ENCODE data around the gene CAMTA1.
A peak's percentile ranks its signal among the peaks of the same experiment; 100 is the strongest.
"Not testable (repeated sequence)": the region's sequence is repeated elsewhere in the genome, so short reads cannot be mapped to it uniquely, and the experiment has no call there.

CAMTA1 gene

DNA sequence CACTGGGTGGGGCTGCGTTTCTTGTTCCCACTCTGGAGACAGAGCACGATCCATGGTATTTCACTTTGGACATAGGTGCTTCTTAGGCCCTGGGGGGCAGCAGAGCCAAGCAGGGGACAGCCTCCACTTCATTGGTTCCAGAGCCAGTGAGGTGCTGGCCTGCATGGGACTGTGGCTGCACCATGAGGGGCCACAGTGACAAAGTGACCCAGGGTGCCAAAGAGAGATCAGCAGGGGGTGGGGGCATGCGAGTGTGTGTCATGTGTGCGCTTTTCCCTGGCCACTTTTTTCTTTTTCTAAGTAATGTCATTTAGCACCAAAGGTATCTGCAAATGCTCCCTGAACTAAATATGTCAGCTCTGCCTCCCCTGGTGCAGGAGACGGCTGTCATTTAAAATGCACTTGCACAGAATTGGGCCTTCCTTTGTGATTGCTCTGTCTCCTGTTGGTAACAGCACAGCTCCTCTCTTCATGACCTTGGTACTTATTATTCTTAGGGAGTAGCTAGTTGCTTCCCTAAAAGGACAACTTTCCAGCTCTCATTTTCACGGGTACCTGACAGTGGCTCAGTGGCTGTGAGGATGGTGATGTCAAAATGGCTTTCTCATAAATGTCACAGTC lies 910.4 kb downstream of the CAMTA1 start:
- no peak for DNase-seq

DNA sequence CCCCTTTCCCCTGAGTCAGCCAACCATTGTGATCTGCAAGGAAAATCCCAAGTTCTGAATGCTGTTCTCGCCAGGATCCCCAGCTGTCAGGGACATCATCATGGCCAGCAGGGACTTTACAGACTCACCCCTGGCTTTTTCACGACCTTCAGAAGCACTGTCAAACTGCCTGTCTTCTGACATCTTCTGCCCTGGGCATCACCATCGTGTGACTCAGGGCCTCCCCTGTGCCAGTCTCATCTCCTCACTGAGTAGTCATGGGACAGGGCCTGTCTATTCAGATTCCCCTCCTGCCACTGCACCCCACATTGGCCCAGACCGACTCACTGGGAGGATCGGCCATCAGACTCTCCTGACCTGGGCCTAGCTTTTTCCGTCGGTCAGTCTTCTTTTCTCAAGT lies 913.4 kb downstream of the CAMTA1 start:
- no peak for DNase-seq

DNA sequence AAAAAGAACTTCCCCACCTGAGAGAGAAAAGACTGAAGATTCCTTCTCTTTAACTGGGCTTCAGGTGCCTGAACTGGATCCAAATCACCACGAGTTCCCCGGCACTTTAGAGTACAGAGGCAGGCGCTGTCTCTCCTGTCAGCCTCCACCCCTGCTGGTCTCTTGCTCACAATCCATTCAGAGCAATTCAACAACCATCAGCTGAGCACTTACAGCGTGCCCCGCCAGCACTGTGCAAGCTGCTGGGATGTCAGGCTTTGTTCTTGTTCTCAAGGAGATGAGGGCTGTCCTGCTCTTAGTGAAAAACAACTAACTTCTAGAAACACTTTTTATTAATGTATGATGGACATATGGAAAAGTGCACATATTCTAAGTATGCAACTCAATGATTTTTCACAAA lies 917.1 kb downstream of the CAMTA1 start:
- DNase-seq: peak; percentile 23

DNA sequence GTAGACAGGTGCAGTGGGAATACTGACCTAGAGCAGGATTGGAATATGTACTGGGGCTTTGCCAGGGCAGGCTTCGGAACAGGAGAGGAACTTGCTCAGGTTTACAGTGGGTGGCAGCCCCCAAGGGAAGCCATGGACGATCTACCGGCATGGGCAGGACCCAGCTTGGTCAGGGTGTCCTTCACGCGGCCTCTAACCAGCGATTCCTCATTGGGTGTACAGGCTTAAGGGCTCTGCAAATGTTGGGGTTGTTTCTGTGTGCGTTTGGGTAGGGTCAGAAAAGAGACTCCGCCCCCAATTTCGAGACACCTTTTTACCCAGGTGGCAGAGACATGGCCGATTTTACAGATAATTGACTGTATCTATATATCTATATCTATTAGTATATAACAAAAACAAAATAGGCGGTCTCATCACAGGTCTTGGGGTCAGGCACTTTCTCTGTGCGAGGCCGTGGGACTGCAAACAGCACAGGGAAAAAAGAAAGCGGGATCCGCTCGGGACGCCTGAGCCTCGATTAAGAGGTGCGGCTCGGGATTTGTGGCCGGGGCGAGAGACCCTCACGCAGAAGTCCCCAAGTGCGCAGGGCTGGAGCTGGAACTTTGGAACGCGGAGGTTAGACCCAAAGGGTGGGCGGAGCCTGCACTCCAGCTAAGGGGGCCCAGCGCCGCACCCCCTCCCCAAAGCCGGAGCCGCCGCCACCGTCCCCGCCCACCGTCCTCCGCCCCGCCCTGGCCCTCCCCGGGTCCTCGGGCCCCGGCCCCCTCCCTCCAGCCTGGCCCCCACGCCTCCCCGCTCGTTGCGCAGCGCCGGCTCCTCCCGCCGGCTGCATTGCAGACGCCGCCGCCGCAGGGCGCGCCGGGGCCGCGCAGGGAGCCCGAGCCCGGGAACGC lies 918.3 kb downstream of the CAMTA1 start:
- DNase-seq: peak; percentile 4

DNA sequence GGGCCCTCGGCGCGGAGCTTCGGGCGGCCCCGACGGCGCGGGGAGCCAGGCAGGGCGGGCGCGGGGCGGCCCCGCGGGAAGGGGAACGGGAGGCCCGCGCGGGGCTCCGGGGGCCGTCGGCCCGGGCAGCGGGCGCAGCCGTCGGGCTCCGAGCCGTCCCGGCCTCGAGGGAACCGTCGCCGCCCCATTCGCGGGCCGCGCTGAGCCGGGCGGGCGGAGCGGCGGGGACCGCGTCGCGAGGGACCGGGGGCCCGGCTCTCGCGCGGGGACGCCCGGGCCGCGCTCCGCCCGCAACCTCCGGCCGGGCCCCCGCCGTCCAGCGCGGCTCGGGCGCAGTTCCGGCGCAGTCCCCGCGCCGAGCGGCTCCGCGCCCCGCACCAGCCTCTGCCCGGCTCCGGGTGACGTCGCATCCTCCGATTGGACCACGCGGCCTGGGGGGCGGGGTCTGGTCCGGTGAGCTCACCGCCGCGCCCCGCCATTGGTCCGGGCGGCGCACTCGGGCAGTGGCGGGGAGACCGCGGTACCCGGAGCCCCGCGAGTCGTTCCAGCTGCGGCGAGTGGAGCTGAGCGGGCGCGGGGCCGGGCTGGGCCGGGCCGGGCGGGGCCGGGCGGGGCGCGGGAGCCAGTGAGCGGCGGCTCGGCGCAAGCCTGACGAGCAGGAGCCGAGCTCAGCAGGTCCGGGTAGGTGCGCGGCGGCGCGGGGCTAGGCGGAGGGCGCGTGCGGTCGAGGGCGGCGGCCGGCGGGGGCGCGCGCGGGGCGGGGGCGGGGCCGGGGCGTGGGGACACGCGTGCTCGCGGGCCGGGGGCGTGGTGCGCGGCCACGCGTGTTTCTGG lies 919.2 kb downstream of the CAMTA1 start:
- DNase-seq: peak; percentile 28

DNA sequence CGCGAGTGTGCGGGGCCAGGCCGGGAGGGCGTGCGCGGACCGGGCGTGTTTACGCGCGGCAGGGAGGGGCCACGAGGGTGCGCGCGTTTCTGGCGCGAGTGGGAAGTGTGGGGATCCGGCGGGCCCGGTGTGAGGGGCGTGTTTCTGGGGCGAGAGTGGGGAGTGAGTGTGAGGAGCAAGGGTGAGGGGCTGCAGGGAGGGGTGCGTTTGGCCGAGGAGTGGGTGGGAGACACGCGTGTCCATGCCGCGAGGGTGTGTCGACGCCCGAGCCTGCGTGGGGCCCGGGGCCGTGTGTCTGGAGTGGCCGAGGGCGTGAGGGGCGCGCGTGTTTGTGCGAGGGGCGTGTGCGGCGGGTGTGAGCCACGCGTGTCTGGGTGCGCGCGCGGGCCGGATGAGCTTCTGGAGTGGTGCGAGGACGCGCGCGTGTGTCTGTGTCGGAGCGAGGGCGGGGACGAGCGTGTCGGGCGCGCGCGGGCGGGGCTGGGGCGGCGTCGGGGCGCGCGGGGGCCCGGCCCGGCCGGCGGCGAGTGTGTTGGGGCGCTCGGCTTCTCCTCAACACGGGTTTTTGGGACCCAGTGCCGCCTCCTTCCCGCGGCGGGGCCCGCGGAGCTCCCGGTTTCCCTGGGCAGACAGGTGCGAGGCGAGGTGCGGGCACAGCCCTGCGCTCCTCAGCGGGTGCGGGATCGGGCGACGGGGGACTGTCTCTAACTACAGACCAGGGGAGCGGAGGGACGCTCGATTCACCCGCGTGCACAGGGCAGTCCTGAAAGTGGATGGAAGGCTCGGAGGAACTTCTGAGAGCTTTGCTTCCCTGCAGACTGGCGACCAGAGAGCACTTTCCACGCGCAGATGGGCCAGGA lies 920.0 kb downstream of the CAMTA1 start:
- no peak for DNase-seq

DNA sequence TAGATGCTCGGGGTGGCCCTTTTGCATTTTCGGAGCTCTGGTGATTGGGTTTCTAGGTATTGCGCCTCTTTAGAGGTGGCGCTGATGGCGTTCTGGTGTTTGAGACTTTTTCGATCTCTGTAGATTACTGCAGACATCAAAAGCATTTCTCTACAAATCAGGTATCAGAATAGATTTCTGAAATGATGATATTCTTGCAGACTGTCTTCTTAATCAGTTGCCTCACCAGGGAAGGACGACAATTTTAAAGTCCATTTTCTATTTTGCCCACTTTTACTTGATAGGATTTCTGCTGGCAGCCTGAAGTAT lies 920.6 kb downstream of the CAMTA1 start:
- DNase-seq: no peak

DNA sequence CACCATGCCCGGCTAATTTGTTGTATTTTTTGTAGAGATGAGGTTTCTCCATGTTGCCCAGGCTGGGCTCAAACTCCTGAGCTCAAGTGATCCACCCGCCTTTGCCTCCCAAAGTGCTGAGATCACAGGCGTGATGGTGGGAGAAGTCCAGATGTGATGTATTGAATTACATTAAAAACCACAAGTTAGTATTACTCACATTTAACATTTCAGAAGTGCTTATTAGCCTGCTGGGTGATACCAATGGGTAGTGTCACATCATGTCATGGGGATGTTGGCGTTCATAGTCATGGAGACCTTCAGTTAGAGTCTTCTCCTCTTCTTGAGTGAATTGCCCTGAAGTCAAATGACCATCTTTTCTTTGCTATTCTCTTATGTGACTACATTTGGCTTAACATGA lies 922.3 kb downstream of the CAMTA1 start:
- no peak for DNase-seq

DNA sequence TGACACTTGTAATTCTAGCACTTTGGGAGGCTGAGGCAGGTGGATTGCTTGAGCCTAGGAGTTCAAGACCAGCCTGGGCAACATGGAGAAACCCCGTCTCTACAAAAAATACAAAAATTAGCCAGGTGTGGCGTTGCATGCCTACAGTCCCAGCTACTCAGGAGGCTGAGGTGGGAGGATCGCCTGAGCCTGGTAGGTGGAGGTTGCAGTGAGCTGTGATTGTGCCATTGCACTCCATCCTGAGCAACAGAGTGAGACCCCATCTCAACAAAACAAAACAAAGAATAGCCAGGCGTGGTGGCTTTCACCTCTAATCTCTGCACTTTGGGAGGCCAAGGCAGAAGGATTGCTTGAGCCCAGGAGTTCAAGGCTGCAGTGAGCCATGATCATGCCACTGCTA lies 922.8 kb downstream of the CAMTA1 start:
- not testable (repeated sequence) for DNase-seq

DNA sequence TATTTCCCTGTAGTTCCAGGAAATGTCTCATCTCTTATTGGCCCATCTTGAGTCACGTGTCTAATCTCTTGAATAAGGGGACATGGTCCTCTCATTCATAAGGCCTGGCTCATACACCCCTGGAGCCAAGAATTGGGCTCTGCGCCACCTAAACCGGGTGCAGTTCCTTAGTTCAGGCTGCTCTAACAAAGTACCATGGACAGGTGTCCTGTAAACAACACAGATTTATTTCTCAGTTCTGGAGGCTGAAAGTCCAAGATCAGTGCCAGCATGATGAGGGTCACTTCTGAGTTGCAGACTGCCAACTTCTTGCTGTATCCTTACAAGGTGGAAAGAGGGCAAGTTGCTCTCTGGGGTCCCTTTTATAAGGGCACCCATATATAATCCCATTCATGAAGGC lies 925.6 kb downstream of the CAMTA1 start:
- DNase-seq: no peak

DNA sequence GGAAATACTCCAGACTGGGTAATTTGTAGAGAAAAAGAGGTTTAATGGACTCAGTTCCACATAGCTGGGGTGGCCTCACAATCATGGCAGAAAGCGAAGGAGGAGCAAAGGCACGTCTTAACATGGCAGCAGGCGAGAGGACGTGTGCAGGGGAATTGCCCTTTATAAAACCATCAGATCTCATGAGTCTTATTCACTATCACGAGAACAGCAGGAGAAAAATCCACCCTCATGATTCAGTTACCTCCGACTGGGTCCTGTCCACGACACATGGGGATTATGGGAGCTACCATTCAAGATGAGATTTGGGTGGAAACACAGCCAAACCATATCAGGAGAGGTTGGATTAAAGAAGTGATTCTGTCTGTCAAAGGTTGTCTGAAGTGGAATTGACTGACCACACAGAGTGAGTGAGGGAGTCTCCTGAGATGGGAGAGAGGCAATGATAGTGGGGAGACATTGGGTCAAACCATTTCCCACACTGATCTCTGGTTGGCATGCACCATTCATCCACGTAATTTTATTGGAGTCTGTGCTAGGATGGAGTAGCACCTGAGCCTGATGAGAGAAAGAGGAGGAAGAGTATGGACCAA lies 927.6 kb downstream of the CAMTA1 start:
- no peak for DNase-seq

DNA sequence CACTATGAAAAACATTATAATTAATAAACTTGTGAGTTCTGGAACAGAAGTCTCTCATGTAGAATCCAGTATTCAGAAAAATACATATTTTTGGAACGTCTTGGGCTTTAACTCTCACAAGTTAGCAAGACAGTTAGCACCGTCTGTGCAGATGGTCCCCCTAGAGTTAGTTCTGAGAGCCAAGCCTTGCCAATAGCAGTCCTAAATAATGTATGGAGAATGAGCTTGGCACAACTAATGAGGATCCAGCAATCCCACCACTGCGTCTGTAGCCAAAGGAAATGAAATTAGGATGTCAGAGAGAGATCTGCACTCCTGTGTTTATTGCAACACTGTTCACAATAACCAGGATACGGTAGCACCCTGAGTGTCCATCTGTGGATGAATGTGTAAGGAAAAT lies 931.3 kb downstream of the CAMTA1 start:
- DNase-seq: no peak

DNA sequence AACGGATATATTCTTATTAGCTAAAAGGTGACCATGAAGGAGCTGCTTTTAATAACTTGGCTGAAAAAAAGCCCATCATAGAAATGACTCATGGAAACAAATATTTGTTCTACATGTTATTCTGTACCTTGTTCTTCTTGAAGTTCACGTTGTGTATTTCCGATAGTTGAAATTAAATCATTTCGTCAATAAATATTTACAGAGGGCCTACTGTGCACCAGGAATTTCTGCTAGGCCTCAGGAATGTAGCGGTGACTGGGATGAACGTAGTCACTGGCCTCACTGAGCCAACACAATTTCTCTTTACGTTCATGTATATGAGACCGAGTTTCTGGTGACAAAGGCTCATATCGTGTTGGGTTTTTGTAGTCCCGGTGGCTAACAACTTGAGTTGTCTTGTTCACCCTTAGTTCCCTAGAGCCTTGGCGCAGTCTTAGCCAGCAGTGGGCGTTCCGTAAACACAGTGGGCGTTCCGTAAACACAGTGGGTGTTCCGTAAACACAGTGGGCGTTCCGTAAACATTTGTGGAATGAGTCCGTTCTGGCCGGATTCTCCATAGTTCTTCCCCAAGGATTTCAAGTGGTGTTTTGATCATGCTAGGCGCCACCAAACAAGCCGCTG lies 932.6 kb downstream of the CAMTA1 start:
- no peak for DNase-seq

DNA sequence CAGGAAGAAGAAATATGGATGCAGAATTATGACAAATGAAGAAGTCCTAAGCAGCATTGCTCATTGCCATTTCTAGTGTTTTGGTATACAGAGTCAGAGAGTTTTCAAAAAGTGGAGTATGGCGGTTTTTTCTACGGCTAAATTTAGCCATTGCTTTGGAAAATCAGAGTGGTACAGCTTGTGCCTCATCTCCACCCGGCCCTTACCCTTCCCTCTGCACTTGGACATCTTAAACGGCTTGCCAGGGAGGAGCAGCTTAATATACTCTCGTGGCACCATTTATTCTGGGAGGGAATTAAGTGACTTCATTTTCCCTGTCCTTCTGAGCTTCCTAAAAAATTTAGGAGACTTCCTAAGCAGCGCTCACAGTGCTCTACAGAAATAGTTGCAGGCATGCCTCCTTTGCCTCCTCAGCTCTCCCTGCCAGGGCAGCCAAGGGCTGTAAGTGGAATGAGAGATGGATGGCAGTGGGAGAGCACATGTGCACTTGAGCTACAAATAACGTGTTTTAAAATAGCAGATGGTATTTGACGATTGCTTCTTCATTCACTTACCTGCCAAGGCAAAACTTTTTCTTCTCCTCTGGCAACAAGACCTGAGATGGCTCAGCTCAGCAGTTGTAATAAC lies 934.3 kb downstream of the CAMTA1 start:
- no peak for DNase-seq

DNA sequence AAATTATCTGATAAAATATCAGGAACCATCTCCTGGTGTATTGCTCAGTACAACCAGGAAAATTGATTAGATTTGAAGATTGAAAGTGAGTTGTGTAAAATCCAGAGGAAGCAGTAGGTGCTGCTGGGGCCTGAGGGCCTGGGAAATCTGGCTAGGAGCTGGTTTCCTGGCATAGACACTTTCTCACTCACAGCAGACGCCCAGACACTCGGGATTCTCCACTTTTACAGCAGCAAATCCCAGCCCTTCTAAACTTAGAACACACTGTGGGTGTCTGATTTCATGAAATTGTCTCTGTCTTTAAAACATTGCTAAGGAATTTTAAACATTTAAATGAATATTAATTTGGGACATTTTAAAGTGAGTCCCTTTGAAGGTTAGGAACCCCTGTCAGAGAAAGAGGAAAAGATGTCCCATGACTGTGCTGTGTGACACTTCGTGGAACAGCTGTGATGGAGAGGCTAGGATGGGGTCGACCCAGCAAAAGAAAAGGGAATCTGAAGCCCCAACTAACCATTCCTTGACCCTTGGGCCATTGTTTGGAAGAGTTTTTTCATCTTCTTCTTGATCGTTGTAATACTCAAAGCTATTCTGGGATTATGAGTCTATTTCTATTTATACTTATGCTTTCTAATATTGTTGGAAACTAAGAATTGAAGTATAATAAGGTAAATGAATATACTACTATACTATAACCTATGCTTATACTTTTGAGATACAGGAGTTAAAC lies 936.9 kb downstream of the CAMTA1 start:
- DNase-seq: no peak

DNA sequence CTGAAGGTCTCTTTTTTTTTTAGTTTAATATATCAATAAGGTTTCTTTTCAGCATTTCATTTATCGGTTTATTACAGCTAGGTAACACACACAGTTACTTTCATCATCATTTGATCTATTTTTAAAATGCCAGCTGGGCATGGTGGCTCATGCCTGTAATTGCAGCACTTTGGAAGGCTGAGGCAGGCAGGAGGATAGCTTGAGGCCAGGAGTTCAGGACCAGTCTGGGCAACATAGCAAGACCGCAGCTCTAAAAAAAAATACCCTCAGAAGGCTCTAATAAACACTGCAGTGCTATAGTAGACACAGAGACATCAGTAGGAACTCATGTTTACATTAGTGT lies 937.4 kb downstream of the CAMTA1 start:
- DNase-seq: no peak

DNA sequence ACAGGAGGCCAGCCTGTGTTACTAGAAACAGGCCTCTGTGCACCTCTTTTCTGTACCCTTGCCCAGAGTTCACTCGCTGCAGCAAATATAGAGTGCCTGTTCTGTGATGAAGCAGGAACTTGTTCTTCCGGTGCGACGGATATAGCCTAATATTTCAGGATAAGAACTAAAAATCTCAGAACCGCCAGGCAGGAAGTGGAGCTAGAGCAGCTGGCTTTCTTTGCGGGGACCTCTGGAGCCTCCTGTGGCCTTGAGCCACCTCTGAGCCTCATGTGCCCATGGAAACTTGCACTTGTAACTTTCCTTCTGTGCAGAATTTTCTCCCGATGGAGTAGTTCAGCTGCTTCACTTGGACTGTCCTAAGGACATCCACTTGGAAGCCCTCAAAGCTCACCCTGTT lies 941.4 kb downstream of the CAMTA1 start:
- DNase-seq: no peak

DNA sequence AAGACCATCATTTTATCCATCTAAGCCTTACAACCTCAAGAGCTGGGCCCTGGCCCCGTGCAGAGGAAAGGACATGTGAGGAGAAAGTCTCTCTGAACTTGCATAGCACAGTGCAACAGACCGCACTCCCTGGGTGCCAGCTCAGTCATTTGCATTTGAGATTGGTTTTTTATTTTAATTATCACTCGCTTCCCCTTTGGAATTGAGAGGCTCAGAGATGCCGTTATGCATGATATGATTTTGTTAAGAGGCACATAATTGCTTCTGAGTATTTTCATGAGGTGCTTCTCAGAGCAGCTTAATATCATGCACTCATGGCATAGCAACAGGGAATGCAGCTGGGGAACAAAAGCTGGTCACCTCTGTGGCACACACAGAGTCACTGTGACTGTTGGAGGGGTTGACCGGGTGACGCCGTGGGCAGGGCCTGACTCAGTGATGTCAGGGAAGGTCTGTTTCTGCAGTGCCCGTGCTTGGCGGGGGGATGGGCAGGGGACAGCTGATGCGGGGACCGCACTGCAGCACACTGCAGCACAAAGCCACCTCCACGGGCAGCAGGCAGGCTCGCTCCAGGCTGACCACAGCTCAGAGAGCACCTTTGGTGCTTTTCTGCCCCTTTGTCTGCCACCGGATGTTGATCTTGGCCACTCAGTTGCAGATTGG lies 942.7 kb downstream of the CAMTA1 start:
- no peak for DNase-seq

DNA sequence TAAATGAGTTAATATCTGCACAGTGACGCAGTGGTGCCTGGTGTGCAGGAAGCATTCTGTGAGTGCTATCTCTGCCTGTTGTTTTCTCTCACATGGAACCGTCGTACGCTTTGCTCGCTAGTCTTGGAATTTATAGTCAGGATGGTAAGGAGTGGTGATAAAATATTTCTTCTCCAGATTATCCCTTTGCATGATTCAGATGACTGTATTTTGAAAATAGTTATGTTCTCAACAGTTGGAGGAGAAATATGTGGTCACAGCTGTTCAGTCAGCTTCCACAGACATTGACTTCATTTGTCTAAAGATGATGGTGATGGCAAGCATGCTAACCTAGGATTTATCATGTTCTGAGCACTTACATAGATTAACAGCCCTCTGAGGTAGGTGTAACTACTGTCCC lies 944.5 kb downstream of the CAMTA1 start:
- no peak for DNase-seq

DNA sequence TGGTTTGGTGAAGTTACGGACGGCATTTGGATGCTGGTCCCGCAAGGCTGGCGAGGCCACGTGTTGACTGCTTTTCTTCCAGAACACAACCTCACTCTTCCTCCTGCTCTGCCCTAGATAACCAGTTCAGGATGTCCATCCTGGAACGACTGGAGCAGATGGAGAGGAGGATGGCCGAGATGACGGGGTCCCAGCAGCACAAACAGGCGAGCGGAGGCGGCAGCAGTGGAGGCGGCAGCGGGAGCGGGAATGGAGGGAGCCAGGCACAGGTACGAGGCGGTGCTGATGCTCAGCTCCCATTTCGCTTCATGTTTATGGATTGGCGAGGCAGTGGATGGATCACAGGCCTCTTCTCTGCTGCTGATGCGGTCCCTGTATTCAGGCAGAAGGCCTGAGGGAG lies 947.1 kb downstream of the CAMTA1 start:
- no peak for DNase-seq
